OCI-LY1 (cell line): ENCODE data around the gene BAAT.

Source experiments
- H2AFZ ChIP-seq: fragments of 200-600 bp; sonication (generic), shearing (Covaris generic); 2 replicates; pipeline ENCODE4 v1.6.0; 2014; ENCODE audit warnings: antibody characterized with exemption, mild to moderate bottlenecking, low read length
- H3F3A ChIP-seq: fragments of 200-600 bp; sonication (generic), shearing (Covaris generic); 2 replicates; pipeline ENCODE4 v1.6.0; 2014; ENCODE audit warnings: mild to moderate bottlenecking, antibody characterized with exemption, low read length, moderate library complexity; ENCODE audit not compliant: insufficient read depth
- H3K27ac ChIP-seq: fragments of 200-600 bp; sonication (generic); 2 replicates; pipeline ENCODE4 v1.5.1; 2014; ENCODE audit warnings: low read length, mixed run types, mild to moderate bottlenecking, low read depth; ENCODE audit not compliant: poor library complexity, severe bottlenecking
- H3K27me3 ChIP-seq: fragments of 200-600 bp; sonication (generic); 2 replicates; pipeline ENCODE4 v1.6.0; 2014; ENCODE audit warnings: antibody characterized with exemption, mild to moderate bottlenecking, low read length, moderate library complexity; ENCODE audit not compliant: insufficient read depth
- H3K36me3 ChIP-seq: fragments of 200-600 bp; sonication (generic); 2 replicates; pipeline ENCODE4 v1.6.1; 2014; ENCODE audit warnings: mild to moderate bottlenecking, antibody characterized with exemption, low read length, moderate library complexity, mixed read lengths; ENCODE audit not compliant: insufficient read depth
- H3K4me1 ChIP-seq: fragments of 200-600 bp; sonication (generic); 2 replicates; pipeline ENCODE4 v1.5.1; 2014; ENCODE audit warnings: mild to moderate bottlenecking, low read length, moderate library complexity; ENCODE audit not compliant: insufficient read depth, severe bottlenecking
- H3K4me2 ChIP-seq: fragments of 200-600 bp; sonication (generic), shearing (Covaris generic); 2 replicates; pipeline ENCODE4 v1.6.1; 2014; ENCODE audit warnings: low read length
- H3K4me3 ChIP-seq: fragments of 200-600 bp; sonication (generic); 2 replicates; pipeline ENCODE4 v1.5.1; 2014; ENCODE audit warnings: low read length, low read depth, mild to moderate bottlenecking, mixed read lengths; ENCODE audit not compliant: poor library complexity, severe bottlenecking
- H3K79me2 ChIP-seq: fragments of 200-600 bp; shearing (Covaris generic); 2 replicates; pipeline ENCODE4 v1.6.1; 2016; ENCODE audit warnings: mixed run types, low read length, mixed read lengths; ENCODE audit not compliant: insufficient read depth
- H3K9ac ChIP-seq: fragments of 200-600 bp; sonication (generic), shearing (Covaris generic); 2 replicates; pipeline ENCODE4 v1.6.1; 2014; ENCODE audit warnings: mild to moderate bottlenecking, low read length, mixed read lengths
- H3K9me2 ChIP-seq: fragments of 200-600 bp; sonication (generic), shearing (Covaris generic); 2 replicates; pipeline ENCODE4 v1.6.1; 2014; ENCODE audit warnings: low read depth, mild to moderate bottlenecking, low read length, mixed read lengths
- H3K9me3 ChIP-seq: fragments of 200-600 bp; shearing (Covaris generic); 2 replicates; pipeline ENCODE4 v1.6.1; 2014; ENCODE audit warnings: low read length, mixed read lengths
- H4K20me1 ChIP-seq: fragments of 200-600 bp; sonication (generic), shearing (Covaris generic); 2 replicates; pipeline ENCODE4 v1.6.0; 2016; ENCODE audit warnings: mild to moderate bottlenecking, low read length; ENCODE audit not compliant: insufficient read depth
- CTCF ChIP-seq: fragments of 200-600 bp; sonication (generic), shearing (Covaris generic); IDR thresholded peaks from 2 replicates; pipeline ENCODE4 v1.5.1; 2017; ENCODE audit warnings: mild to moderate bottlenecking, antibody characterized with exemption, low read length, moderate library complexity, mixed read lengths
- EZH2 ChIP-seq: fragments of 200-600 bp; sonication (generic), shearing (Covaris generic); IDR thresholded peaks from 2 replicates; pipeline ENCODE4 v1.8.0; 2017; ENCODE audit warnings: borderline replicate concordance, mixed run types, mild to moderate bottlenecking, antibody characterized with exemption, low read length, moderate library complexity, mixed read lengths

The BAAT gene

GRCh38 chr9:101388507-101388993 is 3.7 kb upstream of the BAAT start:
- TF ChIP-seq CTCF = no peak; the same call in 1 of the 2 replicates
- no peak for TF ChIP-seq EZH2
- H3K27ac ChIP-seq = no peak overlapping the region
- no peak overlapping the region for H3K4me2 ChIP-seq
- no peak overlapping the region for H3K9ac ChIP-seq
- peaks cover 29% of the 10 kb centered on the region for H3K79me2 ChIP-seq
- H3F3A ChIP-seq = no peaks in the 10 kb centered on the region
- H3K4me1 ChIP-seq = no peaks in the 10 kb centered on the region
- no peaks in the 10 kb centered on the region for H3K9me2 ChIP-seq
- H3K9me3 ChIP-seq = peaks cover 8% of the 10 kb centered on the region
- H3K36me3 ChIP-seq = peaks cover 69% of the 10 kb centered on the region
- H3K27me3 ChIP-seq = no peaks in the 10 kb centered on the region
- H2AFZ ChIP-seq = no peak overlapping the region
- no peak overlapping the region for H3K4me3 ChIP-seq
- no peaks in the 10 kb centered on the region for H4K20me1 ChIP-seq

- no peaks in the 10 kb centered on the region for H3F3A ChIP-seq
- peaks cover 8% of the 10 kb centered on the region for H3K9me3 ChIP-seq
- no peak overlapping the region for H3K4me3 ChIP-seq
- no peaks in the 10 kb centered on the region for H3K27me3 ChIP-seq
- no peak overlapping the region for H2AFZ ChIP-seq
- no peak overlapping the region for H3K4me2 ChIP-seq
- H3K9ac ChIP-seq = no peak overlapping the region
- H3K27ac ChIP-seq = no peak overlapping the region
- no peaks in the 10 kb centered on the region for H4K20me1 ChIP-seq
- H3K79me2 ChIP-seq = peaks cover 24% of the 10 kb centered on the region
- H3K4me1 ChIP-seq = no peaks in the 10 kb centered on the region
- H3K36me3 ChIP-seq = peaks cover 63% of the 10 kb centered on the region
- no peaks in the 10 kb centered on the region for H3K9me2 ChIP-seq
- TF ChIP-seq CTCF (peak; percentile 55), EZH2 (no peak)
Measured at GRCh38 chr9:101387871-101388506, 3.2 kb upstream of the BAAT start.

- no peaks in the 10 kb centered on the region for H4K20me1 ChIP-seq
- H3F3A ChIP-seq = no peaks in the 10 kb centered on the region
- TF ChIP-seq EZH2 = no peak
- TF ChIP-seq CTCF = no peak
- H2AFZ ChIP-seq = no peak overlapping the region
- H3K27ac ChIP-seq = no peak overlapping the region
- H3K4me3 ChIP-seq = no peak overlapping the region
- H3K4me1 ChIP-seq = no peaks in the 10 kb centered on the region
- H3K36me3 ChIP-seq = peaks cover 17% of the 10 kb centered on the region
- no peak overlapping the region for H3K9ac ChIP-seq
- H3K79me2 ChIP-seq = no peaks in the 10 kb centered on the region
- no peak overlapping the region for H3K4me2 ChIP-seq
- peaks cover 2% of the 10 kb centered on the region; the same call in 1 of the 2 replicates for H3K9me3 ChIP-seq
- no peaks in the 10 kb centered on the region for H3K9me2 ChIP-seq
- no peaks in the 10 kb centered on the region for H3K27me3 ChIP-seq
Measured at GRCh38 chr9:101383361-101383760, 1.4 kb downstream of the BAAT start.
